ENCODE measurements around the gene SRMS.
"Not testable (repeated sequence)": the region's sequence is repeated elsewhere in the genome, so short reads cannot be mapped to it uniquely, and the experiment has no call there.

Gene SRMS

GRCh38 chr20:63579017-63579694 is 31.6 kb upstream of the SRMS start:
- no peak for DNase-seq (ENCODE audit: low read depth in 1 of 2, low spot score in 1 of 2)

GRCh38 chr20:63578224-63579016 is 30.9 kb upstream of the SRMS start:
- no peak for DNase-seq (ENCODE audit: low read depth in 1 of 2, low spot score in 1 of 2)

GRCh38 chr20:63577317-63577894 is 29.9 kb upstream of the SRMS start:
- DNase-seq (ENCODE audit: low read depth in 1 of 2, low spot score in 1 of 2), result no peak

- DNase-seq (ENCODE audit: low read depth in 1 of 2, low spot score in 1 of 2), result no peak
These were observed 28.8 kb upstream of the SRMS start for GRCh38 chr20:63576311-63576710.

GRCh38 chr20:63574829-63575743 is 27.5 kb upstream of the SRMS start:
- DNase-seq (ENCODE audit: low read depth in 1 of 2, low spot score in 1 of 2), result no peak

GRCh38 chr20:63574156-63574828 is 26.7 kb upstream of the SRMS start, which contains the start of gene HELZ2:
TSS of gene HELZ2 (minus strand) at chr20:63574239. CDS start at chr20:63572385, 1,854 bp downstream.
- DNase-seq (ENCODE audit: low read depth in 1 of 2, low spot score in 1 of 2), result peak in 1 of 2 donors; percentile 45

- DNase-seq (ENCODE audit: low read depth in 1 of 2, low spot score in 1 of 2), result no peak
These were observed 26.1 kb upstream of the SRMS start for GRCh38 chr20:63573647-63574131.

GRCh38 chr20:63572788-63573646 is 25.5 kb upstream of the SRMS start:
- no peak for DNase-seq (ENCODE audit: low read depth in 1 of 2, low spot score in 1 of 2)

- DNase-seq (ENCODE audit: low read depth in 1 of 2, low spot score in 1 of 2), result no peak
These were observed 24.7 kb upstream of the SRMS start for GRCh38 chr20:63572071-63572787.

- not testable (repeated sequence) for DNase-seq (ENCODE audit: low read depth in 1 of 2, low spot score in 1 of 2)
These were observed 23.5 kb upstream of the SRMS start for GRCh38 chr20:63571087-63571478.

GRCh38 chr20:63570281-63571086 is 22.9 kb upstream of the SRMS start:
- DNase-seq (ENCODE audit: low read depth in 1 of 2, low spot score in 1 of 2), result no peak

- no peak for DNase-seq (ENCODE audit: low read depth in 1 of 2, low spot score in 1 of 2)
These were observed 21.7 kb upstream of the SRMS start for GRCh38 chr20:63568986-63569949.

- no peak for DNase-seq (ENCODE audit: low read depth in 1 of 2, low spot score in 1 of 2)
These were observed 20.8 kb upstream of the SRMS start for GRCh38 chr20:63568170-63568981.

- DNase-seq (ENCODE audit: low read depth in 1 of 2, low spot score in 1 of 2), result no peak
These were observed 20.0 kb upstream of the SRMS start for GRCh38 chr20:63567386-63568169.

- DNase-seq (ENCODE audit: low read depth in 1 of 2, low spot score in 1 of 2), result no peak
These were observed 19.5 kb upstream of the SRMS start for GRCh38 chr20:63567136-63567385.
